GM23338 (cell line): Measurements from ENCODE around the gene ZSWIM3.

Experiments used
- CREB1 ChIP-seq: fragments of 250-450 bp; sonication (Bioruptor Pico); IDR thresholded peaks from 2 replicates; pipeline ENCODE4 v1.5.0; 2020; ENCODE audit warnings: low read depth, mild to moderate bottlenecking, moderate library complexity
- CTCF ChIP-seq, 2 experiments: fragments of 200-600 bp in 1 of 2; sonication (generic) in 1 of 2; conservative IDR thresholded peaks; 2 replicates each; pipeline versions ENCODE4 v1.5.1 to v1.6.1; 2016 to 2017; ENCODE audit warnings: antibody characterized with exemption in 2 of 2, low read depth in 2 of 2, mild to moderate bottlenecking in 2 of 2, moderate library complexity in 1 of 2
- ETS1 ChIP-seq: IDR thresholded peaks from 2 replicates; pipeline ENCODE4 v1.6.1; 2016; ENCODE audit warnings: antibody characterized with exemption
- EZH2 ChIP-seq: fragments of 200-600 bp; sonication (generic); IDR thresholded peaks from one replicate; pipeline ENCODE4 v1.8.0; 2017; ENCODE audit warnings: antibody characterized with exemption, mild to moderate bottlenecking, low read depth; ENCODE audit not compliant: unreplicated experiment
- EZH2phosphoT487 ChIP-seq: fragments of 200-600 bp; sonication (generic); IDR thresholded peaks from one replicate; pipeline ENCODE4 v1.8.1; 2018; ENCODE audit warnings: antibody characterized with exemption; ENCODE audit not compliant: unreplicated experiment
- JUNB ChIP-seq: IDR thresholded peaks from one replicate; pipeline ENCODE4 v1.6.1; 2016; ENCODE audit warnings: antibody characterized with exemption; ENCODE audit not compliant: unreplicated experiment
- NANOG ChIP-seq: IDR thresholded peaks from 2 replicates; pipeline ENCODE4 v1.6.1; 2016; ENCODE audit warnings: antibody characterized with exemption, borderline replicate concordance
- POLR2AphosphoS5 ChIP-seq: IDR thresholded peaks from 2 replicates; pipeline ENCODE4 v1.6.1; 2016; ENCODE audit warnings: antibody characterized with exemption, low read depth
- REST ChIP-seq: IDR thresholded peaks from one replicate; pipeline ENCODE4 v1.6.1; 2018; ENCODE audit warnings: antibody characterized with exemption; ENCODE audit not compliant: unreplicated experiment

- no peak for TF ChIP-seq CTCF (conservative IDR thresholded peaks at IDR 0.05; ENCODE audit: low read depth in 2 of 2)
- TF ChIP-seq JUNB = no peak
- no peak for TF ChIP-seq CREB1 (CRISPR knock-in tag)
- TF ChIP-seq EZH2phosphoT487 = no peak
- TF ChIP-seq POLR2AphosphoS5 = no peak
- TF ChIP-seq EZH2 = no peak
- no peak for TF ChIP-seq ETS1
- no peak for TF ChIP-seq REST
- TF ChIP-seq NANOG = no peak
Measured at GRCh38 chr20:45813006-45813340, 44.4 kb upstream of the ZSWIM3 start.
